Astrocyte (in vitro differentiated cells and primary cell): ENCODE results near the gene RPP30. TPM values are rescaled to one million over a fixed set of nuclear protein-coding genes. Genes with fewer than 3 reads are reported as not detected.

ENCODE experiments used
- DNase-seq: peaks from one replicate; pipeline ENCODE4 v3.0.0-alpha.2; 2010; ENCODE audit warnings: low read depth
- FAIRE-seq: peaks from 2 replicates; lab custom pipeline; 2011; peaks lifted over from hg19 to GRCh38; lab: Jason Lieb, UNC
- H2AFZ ChIP-seq: 2 replicates; pipeline ENCODE4 v1.6.0; 2012; ENCODE audit warnings: low read depth, low read length, inconsistent platforms
- H3K27ac ChIP-seq: 2 replicates; pipeline ENCODE4 v1.5.1; 2011; ENCODE audit warnings: low read depth, low read length, inconsistent platforms
- H3K27me3 ChIP-seq: 2 replicates; pipeline ENCODE4 v1.6.0; 2011; ENCODE audit warnings: low read length, inconsistent platforms; ENCODE audit not compliant: insufficient read depth
- H3K36me3 ChIP-seq: 2 replicates; pipeline ENCODE4 v1.5.1; 2011; ENCODE audit warnings: low read length, inconsistent platforms; ENCODE audit not compliant: insufficient read depth
- H3K4me1 ChIP-seq: 2 replicates; pipeline ENCODE4 v1.5.1; 2011; ENCODE audit warnings: low read length, inconsistent platforms; ENCODE audit not compliant: insufficient read depth
- H3K4me2 ChIP-seq: 2 replicates; pipeline ENCODE4 v1.6.0; 2012; ENCODE audit warnings: low read length, inconsistent platforms
- H3K4me3 ChIP-seq: 2 replicates; pipeline ENCODE4 v1.5.1; 2011; ENCODE audit warnings: low read depth, mild to moderate bottlenecking, low read length, inconsistent platforms; ENCODE audit not compliant: insufficient read depth
- H3K79me2 ChIP-seq: 2 replicates; pipeline ENCODE4 v1.6.0; 2012; ENCODE audit warnings: mild to moderate bottlenecking, low read length, inconsistent platforms; ENCODE audit not compliant: insufficient read depth
- H3K9ac ChIP-seq: 2 replicates; pipeline ENCODE4 v1.6.0; 2012; ENCODE audit warnings: mild to moderate bottlenecking, low read length, inconsistent platforms
- H3K9me3 ChIP-seq: 2 replicates; pipeline ENCODE4 v1.5.1; 2012; ENCODE audit warnings: low read depth, mild to moderate bottlenecking, low read length, inconsistent platforms; ENCODE audit not compliant: insufficient read depth
- H4K20me1 ChIP-seq: 2 replicates; pipeline ENCODE4 v1.6.0; 2012; ENCODE audit warnings: low read length, inconsistent platforms; ENCODE audit not compliant: insufficient read depth
- H3K27ac Mint-ChIP-seq: one replicate; pipeline ENCODE4 v1.8.0; 2021; ENCODE audit warnings: mild to moderate bottlenecking, mixed read lengths; ENCODE audit not compliant: unreplicated experiment
- H3K27me3 Mint-ChIP-seq: one replicate; pipeline ENCODE4 v1.8.0; 2021; ENCODE audit warnings: low read depth, mixed read lengths; ENCODE audit not compliant: unreplicated experiment
- H3K36me3 Mint-ChIP-seq: one replicate; pipeline ENCODE4 v1.8.0; 2021; ENCODE audit warnings: low read depth, mixed read lengths; ENCODE audit not compliant: unreplicated experiment
- H3K4me1 Mint-ChIP-seq: one replicate; pipeline ENCODE4 v1.8.0; 2021; ENCODE audit warnings: low read depth, mixed read lengths; ENCODE audit not compliant: unreplicated experiment
- H3K4me3 Mint-ChIP-seq: one replicate; pipeline ENCODE4 v1.8.0; 2021; ENCODE audit warnings: mild to moderate bottlenecking, moderate library complexity, mixed read lengths; ENCODE audit not compliant: unreplicated experiment
- H3K9me3 Mint-ChIP-seq: one replicate; pipeline ENCODE4 v1.8.0; 2021; ENCODE audit warnings: mild to moderate bottlenecking, mixed read lengths; ENCODE audit not compliant: unreplicated experiment
- CTCF ChIP-seq: IDR thresholded peaks from 2 replicates; pipeline ENCODE4 v1.5.1; 2011; ENCODE audit warnings: low read depth, mild to moderate bottlenecking, inconsistent platforms, low read length, moderate library complexity; ENCODE audit not compliant: insufficient read depth
- EZH2 ChIP-seq: IDR thresholded peaks from 2 replicates; pipeline ENCODE4 v1.6.1; 2012; ENCODE audit warnings: mild to moderate bottlenecking, low read length, inconsistent platforms; ENCODE audit not compliant: insufficient read depth
- total RNA-seq: library from RNA; stranded (reverse); gene quantifications from 2 replicates; pipeline ENCODE4 v1.2.1, GENCODE V29; 2021

The RPP30 gene
- total RNA-seq, 1 donor from 2014 or later: 32.0 TPM

- Histone ChIP-seq H3K4me2 (peak overlapping the region; percentile 18), H3K4me3 (no peak overlapping the region), H4K20me1 (no peaks in the 10 kb centered on the region), H3K79me2 (peaks cover 10% of the 10 kb centered on the region), H2AFZ (no peak overlapping the region), H3K27me3 (no peaks in the 10 kb centered on the region), H3K9ac (no peak overlapping the region), H3K4me1 (peaks cover 8% of the 10 kb centered on the region), H3K36me3 (no peaks in the 10 kb centered on the region), H3K27ac (no peak overlapping the region), H3K9me3 (no peaks in the 10 kb centered on the region)
- peaks cover 16% of the 10 kb centered on the region for H3K9me3 Mint-ChIP-seq
- H3K36me3 Mint-ChIP-seq: peaks cover 8% of the 10 kb centered on the region
- TF ChIP-seq EZH2 (no peak), CTCF (no peak)
- H3K27me3 Mint-ChIP-seq: peaks cover 3% of the 10 kb centered on the region
- H3K4me1 Mint-ChIP-seq: peaks cover 8% of the 10 kb centered on the region
- no peak overlapping the region for H3K4me3 Mint-ChIP-seq
- no peak overlapping the region for H3K27ac Mint-ChIP-seq
- FAIRE-seq: peak; percentile 26
- DNase-seq: peak; percentile 80
Measured at GRCh38 chr10:90847436-90847835, 24.3 kb upstream of the RPP30 start.

GRCh38 chr10:90849956-90850749 lies 21.6 kb upstream of the RPP30 start:
- Mint-ChIP-seq H3K27me3 (peaks cover 9% of the 10 kb centered on the region), H3K36me3 (peaks cover 8% of the 10 kb centered on the region), H3K27ac (no peak overlapping the region), H3K9me3 (peaks cover 16% of the 10 kb centered on the region), H3K4me3 (no peak overlapping the region), H3K4me1 (peaks cover 8% of the 10 kb centered on the region)
- no peaks in the 10 kb centered on the region for H4K20me1 ChIP-seq
- H3K27ac ChIP-seq: no peak overlapping the region
- no peak overlapping the region for H3K4me2 ChIP-seq
- H3K9ac ChIP-seq: no peak overlapping the region
- no peak overlapping the region for H2AFZ ChIP-seq
- H3K4me1 ChIP-seq: peaks cover 8% of the 10 kb centered on the region
- DNase-seq: peak; percentile 74
- H3K79me2 ChIP-seq: peaks cover 11% of the 10 kb centered on the region
- TF ChIP-seq CTCF (no peak), EZH2 (no peak)
- no peaks in the 10 kb centered on the region for H3K9me3 ChIP-seq
- FAIRE-seq: no peak
- no peaks in the 10 kb centered on the region for H3K27me3 ChIP-seq
- H3K4me3 ChIP-seq: no peak overlapping the region
- H3K36me3 ChIP-seq: no peaks in the 10 kb centered on the region

GRCh38 chr10:90855126-90855525 lies 16.6 kb upstream of the RPP30 start:
- Mint-ChIP-seq H3K27ac (no peak overlapping the region), H3K27me3 (peaks cover 21% of the 10 kb centered on the region), H3K4me3 (no peak overlapping the region), H3K9me3 (peaks cover 17% of the 10 kb centered on the region), H3K4me1 (peaks cover 12% of the 10 kb centered on the region), H3K36me3 (peaks cover 4% of the 10 kb centered on the region)
- Histone ChIP-seq H3K27ac (no peak overlapping the region), H3K79me2 (peaks cover 2% of the 10 kb centered on the region), H4K20me1 (no peaks in the 10 kb centered on the region), H3K4me3 (no peak overlapping the region), H2AFZ (no peak overlapping the region), H3K9me3 (no peaks in the 10 kb centered on the region), H3K9ac (no peak overlapping the region), H3K4me1 (peaks cover 20% of the 10 kb centered on the region), H3K27me3 (no peaks in the 10 kb centered on the region), H3K4me2 (peak overlapping the region; percentile 39), H3K36me3 (no peaks in the 10 kb centered on the region)
- DNase-seq (no peak), FAIRE-seq (peak; percentile 41)
- TF ChIP-seq EZH2 (no peak), CTCF (no peak)
